H9 (cell line): ENCODE results near the gene MYDGF. TPM values are rescaled to one million over a fixed set of nuclear protein-coding genes. Genes with fewer than 3 reads are reported as not detected.

Source experiments
- DNase-seq: peaks from one replicate; pipeline ENCODE4 v3.0.0-alpha.2; 2017
- H2AFZ ChIP-seq: one replicate; pipeline ENCODE4 v1.6.1; 2013; ENCODE audit warnings: mild to moderate bottlenecking, low read length, control low read depth, moderate library complexity
- H2AK5ac ChIP-seq: 2 replicates; pipeline ENCODE4 v1.6.1; 2013; ENCODE audit warnings: low read length, control low read depth, mixed read lengths; ENCODE audit not compliant: insufficient read length
- H2BK120ac ChIP-seq: one replicate; pipeline ENCODE4 v1.6.1; 2013; ENCODE audit warnings: low read depth, mild to moderate bottlenecking, low read length, control low read depth, inconsistent platforms; ENCODE audit not compliant: poor library complexity, severe bottlenecking
- H2BK12ac ChIP-seq: 2 replicates; pipeline ENCODE4 v1.6.1; 2013; ENCODE audit warnings: low read length, control low read depth, mixed read lengths, low read depth; ENCODE audit not compliant: insufficient read length
- H2BK15ac ChIP-seq: 2 replicates; pipeline ENCODE4 v1.6.1; 2013; ENCODE audit warnings: low read depth, low read length, control low read depth
- H2BK20ac ChIP-seq: one replicate; pipeline ENCODE4 v1.6.1; 2013; ENCODE audit warnings: low read depth, mild to moderate bottlenecking, low read length, control low read depth, inconsistent platforms; ENCODE audit not compliant: poor library complexity, severe bottlenecking
- H2BK5ac ChIP-seq: 2 replicates; pipeline ENCODE4 v1.6.1; 2013; ENCODE audit warnings: low read length, control low read depth, mixed read lengths; ENCODE audit not compliant: insufficient read length
- H3K14ac ChIP-seq: 2 replicates; pipeline ENCODE4 v1.6.1; 2013; ENCODE audit warnings: low read length, control low read depth; ENCODE audit not compliant: insufficient read depth
- H3K18ac ChIP-seq: 2 replicates; pipeline ENCODE4 v1.6.1; 2013; ENCODE audit warnings: low read depth, mild to moderate bottlenecking, mixed read lengths, low read length, control low read depth; ENCODE audit not compliant: insufficient read length
- H3K23ac ChIP-seq: 2 replicates; pipeline ENCODE4 v1.6.1; 2013; ENCODE audit warnings: low read length, control low read depth, mixed read lengths, low read depth; ENCODE audit not compliant: insufficient read length
- H3K23me2 ChIP-seq: 2 replicates; pipeline ENCODE4 v1.6.1; 2013; ENCODE audit warnings: low read depth, mild to moderate bottlenecking, mixed read lengths, low read length, control low read depth; ENCODE audit not compliant: insufficient read length, poor library complexity, severe bottlenecking
- H3K27ac ChIP-seq: 2 replicates; pipeline ENCODE4 v1.5.1; 2013; ENCODE audit warnings: low read length, control low read depth, mixed read lengths, low read depth; ENCODE audit not compliant: insufficient read length
- H3K27me3 ChIP-seq: 2 replicates; pipeline ENCODE4 v1.6.1; 2013; ENCODE audit warnings: low read length, control low read depth, inconsistent platforms; ENCODE audit not compliant: insufficient read depth
- H3K4ac ChIP-seq: 2 replicates; pipeline ENCODE4 v1.6.1; 2013; ENCODE audit warnings: low read depth, mild to moderate bottlenecking, control low read depth, inconsistent platforms, low read length, moderate library complexity
- H3K4me1 ChIP-seq: 2 replicates; pipeline ENCODE4 v1.6.1; 2013; ENCODE audit warnings: low read length, control low read depth, inconsistent platforms; ENCODE audit not compliant: insufficient read depth
- H3K4me2 ChIP-seq: 2 replicates; pipeline ENCODE4 v1.6.1; 2013; ENCODE audit warnings: low read length, control low read depth, mixed read lengths; ENCODE audit not compliant: insufficient read length, insufficient read depth
- H3K56ac ChIP-seq: 2 replicates; pipeline ENCODE4 v1.6.1; 2013; ENCODE audit warnings: low read depth, mild to moderate bottlenecking, mixed read lengths, low read length, control low read depth; ENCODE audit not compliant: insufficient read length
- H3K79me1 ChIP-seq: 2 replicates; pipeline ENCODE4 v1.6.1; 2013; ENCODE audit warnings: low read depth, mild to moderate bottlenecking, moderate library complexity, low read length, control low read depth, inconsistent platforms; ENCODE audit not compliant: insufficient read depth, poor library complexity, severe bottlenecking
- H3K79me2 ChIP-seq: 2 replicates; pipeline ENCODE4 v1.6.1; 2013; ENCODE audit warnings: low read length, control low read depth, inconsistent platforms; ENCODE audit not compliant: insufficient read depth
- H3K9ac ChIP-seq: 2 replicates; pipeline ENCODE4 v1.6.1; 2013; ENCODE audit warnings: low read length, control low read depth, mixed read lengths; ENCODE audit not compliant: insufficient read length; ENCODE audit errors: extremely low read depth
- H3K9me3 ChIP-seq: one replicate; pipeline ENCODE4 v1.6.1; 2013; ENCODE audit warnings: low read depth, low read length, inconsistent platforms; ENCODE audit not compliant: control insufficient read depth
- H3T11ph ChIP-seq: one replicate; pipeline ENCODE4 v1.6.1; 2013; ENCODE audit warnings: mild to moderate bottlenecking, low read length, control low read depth, inconsistent platforms
- H4K20me1 ChIP-seq: one replicate; pipeline ENCODE4 v1.6.1; 2013; ENCODE audit not compliant: control insufficient read depth, insufficient read length, insufficient read depth
- H4K5ac ChIP-seq: 2 replicates; pipeline ENCODE4 v1.6.1; 2013; ENCODE audit warnings: low read depth, mild to moderate bottlenecking, mixed read lengths, low read length, control low read depth; ENCODE audit not compliant: insufficient read length
- H4K8ac ChIP-seq: replicated peaks from 2 replicates; pipeline ENCODE4 v1.6.1; 2013; ENCODE audit warnings: low read length, control low read depth, mixed read lengths, low read depth; ENCODE audit not compliant: insufficient read length
- H4K91ac ChIP-seq: 2 replicates; pipeline ENCODE4 v1.6.1; 2013; ENCODE audit warnings: low read depth, mild to moderate bottlenecking, moderate library complexity, mixed read lengths, low read length, control low read depth; ENCODE audit not compliant: insufficient read length
- H3K27ac Mint-ChIP-seq, 3 experiments: 2 replicates in 2 of 3; 3 replicates in 1 of 3; pipeline ENCODE4 v1.8.0; 2020 to 2021; ENCODE audit warnings: mixed read lengths in 3 of 3, mild to moderate bottlenecking in 1 of 3, moderate library complexity in 1 of 3
- H3K27me3 Mint-ChIP-seq: 2 replicates; pipeline ENCODE4 v1.8.0; 2021; ENCODE audit warnings: low read depth, mild to moderate bottlenecking, moderate library complexity, mixed read lengths
- H3K36me3 Mint-ChIP-seq, 3 experiments: 2 replicates in 2 of 3; 3 replicates in 1 of 3; pipeline ENCODE4 v1.8.0; 2020 to 2021; ENCODE audit warnings: low read depth in 3 of 3, mixed read lengths in 3 of 3; ENCODE audit not compliant: insufficient read depth in 1 of 3
- H3K4me1 Mint-ChIP-seq, 2 experiments: 2 replicates each; pipeline ENCODE4 v1.8.0; 2020; ENCODE audit warnings: mixed read lengths in 2 of 2
- H3K4me3 Mint-ChIP-seq, 2 experiments: 2 replicates in 1 of 2; 3 replicates in 1 of 2; pipeline ENCODE4 v1.8.0; 2020 to 2021; ENCODE audit warnings: mild to moderate bottlenecking in 2 of 2, mixed read lengths in 2 of 2, moderate library complexity in 1 of 2
- H3K9me3 Mint-ChIP-seq, 2 experiments: 2 replicates in 1 of 2; 3 replicates in 1 of 2; pipeline ENCODE4 v1.8.0; 2020; ENCODE audit warnings: mild to moderate bottlenecking in 2 of 2, mixed read lengths in 2 of 2, moderate library complexity in 1 of 2
- CTCF ChIP-seq: fragments of 200-600 bp; sonication (generic); conservative IDR thresholded peaks from 3 replicates; pipeline ENCODE4 v1.8.0; 2021; ENCODE audit warnings: antibody characterized with exemption, mild to moderate bottlenecking
- WGBS: extraction: QIAGEN DNeasy Blood & Tissue Kit; methylation state at CpG from one replicate; pipeline ENCODE4 v1.1.7; 2013; ENCODE audit warnings: missing lambda C conversion rate, low lambda C conversion rate, mixed read lengths; ENCODE audit not compliant: insufficient read length; ENCODE audit errors: extremely low coverage; 5-methylcytosine and 5-hydroxymethylcytosine counted together
- total RNA-seq: library from RNA; stranded (reverse); gene quantifications from 2 replicates; pipeline ENCODE4 v1.2.1, GENCODE V29; 2021

Gene MYDGF
- total RNA-seq, 1 experiment from 2014 or later, result 43.4 TPM

GRCh38 chr19:4702764-4703163, 32.6 kb upstream of the MYDGF start:
- Histone ChIP-seq H3T11ph (no peak overlapping the region), H3K27me3 (no peaks in the 10 kb centered on the region), H3K79me2 (no peaks in the 10 kb centered on the region), H2BK12ac (no peak overlapping the region), H2BK120ac (no peak overlapping the region), H3K9ac (no peak overlapping the region), H2AFZ (no peak overlapping the region), H2AK5ac (no peak overlapping the region), H4K20me1 (no peaks in the 10 kb centered on the region), H3K79me1 (no peaks in the 10 kb centered on the region), H3K4me1 (no peaks in the 10 kb centered on the region), H4K91ac (no peak overlapping the region), H3K18ac (no peak overlapping the region), H3K14ac (no peak overlapping the region), H3K4ac (no peak overlapping the region), H3K23ac (no peak overlapping the region), H4K5ac (no peak overlapping the region), H2BK5ac (no peak overlapping the region), H3K9me3 (no peaks in the 10 kb centered on the region), H3K4me2 (no peak overlapping the region), H3K56ac (no peak overlapping the region), H3K23me2 (no peaks in the 10 kb centered on the region), H4K8ac (no peak overlapping the region), H3K27ac (no peak overlapping the region), H2BK15ac (no peak overlapping the region), H2BK20ac (no peak overlapping the region)
- WGBS, result no CpG with 5 or more reads among the region's 11 CpGs
- no peak overlapping the region for H3K4me3 Mint-ChIP-seq
- H3K9me3 Mint-ChIP-seq, result no peaks in the 10 kb centered on the region
- peaks cover 21 to 57% (median 47%) of the 10 kb centered on the region in 3 experiments; a peak in 6 of 7 replicates for H3K36me3 Mint-ChIP-seq
- no peak for DNase-seq
- H3K27me3 Mint-ChIP-seq, result no peaks in the 10 kb centered on the region
- TF ChIP-seq CTCF, result no peak
- H3K4me1 Mint-ChIP-seq, result no peaks in the 10 kb centered on the region
- H3K27ac Mint-ChIP-seq, result no peak overlapping the region; a peak in 1 of 7 replicates
